Thoracic aorta (tissue), 2 donors: ENCODE measurements around the gene FXYD4. TPM values are rescaled to one million over a fixed set of nuclear protein-coding genes. Genes with fewer than 3 reads are reported as not detected.

Source experiments
- ATAC-seq: fragments of 150-250 bp; one replicate; pipeline ENCODE4 v1.8.0; 2017; ENCODE audit warnings: low read depth; ENCODE audit not compliant: insufficient number of reproducible peaks, low FRiP score
- DNase-seq: peaks from one replicate; pipeline ENCODE4 v3.0.0-alpha.2; 2020; ENCODE audit warnings: low spot score
- H3K27ac ChIP-seq, 2 donors: fragments of 200-600 bp; sonication (generic); 1 replicate in 1 of 2; 2 replicates in 1 of 2; pipeline ENCODE4 v1.5.1; 2016; ENCODE audit warnings: mild to moderate bottlenecking in 2 of 2, moderate library complexity in 2 of 2
- H3K27me3 ChIP-seq: fragments of 200-600 bp; sonication (generic); replicated peaks from 2 replicates; pipeline ENCODE4 v1.6.0; 2016; ENCODE audit warnings: mild to moderate bottlenecking; ENCODE audit not compliant: insufficient read depth
- H3K36me3 ChIP-seq: fragments of 200-600 bp; sonication (generic); one replicate; pipeline ENCODE4 v1.5.1; 2016
- H3K4me1 ChIP-seq, 2 donors: fragments of 200-600 bp; sonication (generic); 1 replicate in 1 of 2; 2 replicates in 1 of 2; pipeline versions ENCODE4 v1.5.1 to v1.6.0; 2016; ENCODE audit warnings: low read depth in 2 of 2, mild to moderate bottlenecking in 1 of 2; ENCODE audit not compliant: control insufficient read depth in 1 of 2
- H3K4me3 ChIP-seq: fragments of 200-600 bp; sonication (generic); 2 replicates; pipeline ENCODE4 v1.5.1; 2016; ENCODE audit warnings: mild to moderate bottlenecking
- H3K9me3 ChIP-seq: fragments of 200-600 bp; sonication (generic); 2 replicates; pipeline ENCODE4 v1.5.1; 2016
- total RNA-seq, 2 donors: library from RNA; depleted of rRNA; stranded (reverse); fragments of >200 nt; gene quantifications; one replicate each; pipeline versions ENCODE4 v1.1.0 to v1.2.3, GENCODE V29; 2016
- TF ChIP-seq, protein P1 (sequence below): fragments of 200-600 bp; sonication (generic); IDR thresholded peaks from one replicate; pipeline ENCODE4 v1.5.1; 2019; ENCODE audit warnings: antibody characterized with exemption

The FXYD4 gene
- total RNA-seq, 2 donors from 2014 or later: not detected

DNA sequence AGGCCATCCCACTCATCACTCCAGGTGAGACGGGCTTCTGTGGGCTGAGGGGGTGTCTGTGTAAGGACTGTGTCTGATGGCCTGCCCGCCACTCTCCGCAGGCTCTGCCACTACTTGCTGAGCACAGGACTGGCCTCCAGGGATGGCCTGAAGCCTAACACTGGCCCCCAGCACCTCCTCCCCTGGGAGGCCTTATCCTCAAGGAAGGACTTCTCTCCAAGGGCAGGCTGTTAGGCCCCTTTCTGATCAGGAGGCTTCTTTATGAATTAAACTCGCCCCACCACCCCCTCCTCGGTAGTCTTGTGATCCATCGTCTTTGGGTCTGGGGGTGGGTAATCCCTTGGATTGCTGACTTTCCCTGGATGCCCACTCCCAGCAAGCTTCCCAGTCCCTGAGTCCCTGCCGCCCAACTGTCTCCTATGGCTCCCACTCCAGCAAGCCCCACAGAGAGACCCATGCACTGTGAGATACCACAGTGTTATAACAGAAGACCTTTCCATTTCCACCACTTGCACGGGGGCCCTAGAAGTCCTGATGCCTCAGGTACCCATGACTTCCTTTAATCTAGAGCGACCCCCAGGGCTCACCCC lies 4.7 kb downstream of the FXYD4 start:
- Histone ChIP-seq H3K4me1 (no peaks in the 10 kb centered on the region), H3K4me3 (no peak overlapping the region), H3K36me3 (no peaks in the 10 kb centered on the region), H3K27me3 (no peaks in the 10 kb centered on the region), H3K9me3 (no peaks in the 10 kb centered on the region), H3K27ac (no peak overlapping the region)
- no peak for DNase-seq
- ATAC-seq: no peak
- TF ChIP-seq, protein P1, sequence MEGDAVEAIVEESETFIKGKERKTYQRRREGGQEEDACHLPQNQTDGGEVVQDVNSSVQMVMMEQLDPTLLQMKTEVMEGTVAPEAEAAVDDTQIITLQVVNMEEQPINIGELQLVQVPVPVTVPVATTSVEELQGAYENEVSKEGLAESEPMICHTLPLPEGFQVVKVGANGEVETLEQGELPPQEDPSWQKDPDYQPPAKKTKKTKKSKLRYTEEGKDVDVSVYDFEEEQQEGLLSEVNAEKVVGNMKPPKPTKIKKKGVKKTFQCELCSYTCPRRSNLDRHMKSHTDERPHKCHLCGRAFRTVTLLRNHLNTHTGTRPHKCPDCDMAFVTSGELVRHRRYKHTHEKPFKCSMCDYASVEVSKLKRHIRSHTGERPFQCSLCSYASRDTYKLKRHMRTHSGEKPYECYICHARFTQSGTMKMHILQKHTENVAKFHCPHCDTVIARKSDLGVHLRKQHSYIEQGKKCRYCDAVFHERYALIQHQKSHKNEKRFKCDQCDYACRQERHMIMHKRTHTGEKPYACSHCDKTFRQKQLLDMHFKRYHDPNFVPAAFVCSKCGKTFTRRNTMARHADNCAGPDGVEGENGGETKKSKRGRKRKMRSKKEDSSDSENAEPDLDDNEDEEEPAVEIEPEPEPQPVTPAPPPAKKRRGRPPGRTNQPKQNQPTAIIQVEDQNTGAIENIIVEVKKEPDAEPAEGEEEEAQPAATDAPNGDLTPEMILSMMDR: no peak

DNA sequence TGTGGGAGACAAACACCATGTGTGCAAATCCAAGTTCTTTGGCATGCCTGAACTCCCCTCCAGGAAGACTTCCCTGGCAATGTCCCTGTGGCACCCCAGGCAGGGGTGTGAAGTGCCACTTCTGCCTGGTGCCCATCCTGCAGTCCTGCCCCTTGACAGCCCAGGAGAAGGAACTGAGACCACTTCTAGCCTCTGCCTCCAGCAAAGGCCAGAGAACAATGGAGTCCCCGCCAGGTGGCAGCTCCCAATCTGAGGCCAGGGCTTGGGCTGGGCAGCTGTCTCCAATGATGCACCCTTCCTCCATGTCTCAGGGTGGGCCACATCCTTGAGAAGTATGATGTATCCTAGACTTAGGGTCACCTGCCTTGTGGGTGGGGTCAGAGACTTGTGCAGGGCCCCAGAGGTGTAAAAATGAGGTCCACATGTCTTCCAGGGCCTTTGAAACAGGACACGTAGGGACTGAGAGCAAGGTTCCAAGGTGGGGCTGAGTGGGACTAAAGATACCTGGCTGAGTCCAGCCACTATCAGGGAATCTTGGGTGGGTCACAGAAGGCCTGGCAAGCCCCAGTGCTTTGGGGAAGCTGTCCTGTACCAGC lies 5.5 kb downstream of the FXYD4 start:
- Histone ChIP-seq H3K27ac (no peak overlapping the region), H3K27me3 (no peaks in the 10 kb centered on the region), H3K4me1 (no peaks in the 10 kb centered on the region), H3K36me3 (no peaks in the 10 kb centered on the region), H3K9me3 (no peaks in the 10 kb centered on the region), H3K4me3 (no peak overlapping the region)
- DNase-seq (no peak), ATAC-seq (no peak)
- TF ChIP-seq, protein P1: no peak

- TF ChIP-seq, protein P1: no peak
- Histone ChIP-seq H3K4me1 (no peaks in the 10 kb centered on the region), H3K4me3 (no peak overlapping the region), H3K27me3 (no peaks in the 10 kb centered on the region), H3K27ac (no peak overlapping the region), H3K36me3 (no peaks in the 10 kb centered on the region), H3K9me3 (no peaks in the 10 kb centered on the region)
- DNase-seq (no peak), ATAC-seq (no peak)
These were observed 6.0 kb downstream of the FXYD4 start for GRCh38 chr10:43377424-43377883.

- ATAC-seq (no peak), DNase-seq (no peak)
- Histone ChIP-seq H3K27me3 (no peaks in the 10 kb centered on the region), H3K9me3 (no peaks in the 10 kb centered on the region), H3K36me3 (peaks cover 9% of the 10 kb centered on the region), H3K4me3 (no peak overlapping the region), H3K27ac (no peak overlapping the region), H3K4me1 (no peaks in the 10 kb centered on the region)
- TF ChIP-seq, protein P1: no peak
These were observed 9.3 kb downstream of the FXYD4 start for GRCh38 chr10:43380610-43381222.

DNA sequence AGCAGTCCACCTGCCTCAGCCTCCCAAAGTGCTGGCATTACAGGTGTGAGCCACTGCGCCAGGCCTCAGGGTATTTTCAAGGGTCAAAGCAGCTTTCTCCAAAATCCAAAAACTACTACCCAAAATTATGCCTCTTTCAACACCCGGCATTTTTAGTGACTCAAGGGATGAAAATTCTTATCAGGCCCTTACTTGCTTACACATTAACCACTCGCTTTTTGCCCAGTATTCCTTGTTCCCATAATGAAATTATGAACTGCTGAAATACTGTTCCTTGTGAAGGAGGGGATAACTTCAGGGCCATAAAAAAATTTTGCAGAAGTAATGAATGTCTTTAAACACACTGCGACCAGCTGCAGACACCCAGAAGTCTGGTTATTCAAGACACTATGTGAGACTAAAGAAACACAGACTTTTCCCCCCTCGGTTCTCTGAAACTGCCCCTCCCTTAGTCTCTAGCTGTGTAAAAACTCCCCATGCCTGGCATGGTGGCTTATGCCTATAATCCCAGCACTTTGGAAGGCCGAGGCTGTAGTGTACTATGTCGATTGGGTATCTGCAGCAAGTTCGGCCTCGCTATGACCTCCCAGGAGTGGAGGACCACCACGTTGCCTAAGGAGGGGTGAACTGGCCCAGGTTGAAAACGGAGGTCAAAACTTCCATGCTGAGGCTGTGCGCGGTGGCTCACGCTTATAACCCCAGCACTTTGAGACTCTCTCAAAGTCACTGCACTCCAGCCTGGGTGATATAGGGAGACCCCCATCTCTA lies 12.0 kb downstream of the FXYD4 start:
- no peaks in the 10 kb centered on the region for H3K4me1 ChIP-seq
- no peak overlapping the region for H3K27ac ChIP-seq
- ATAC-seq: no peak
- H3K4me3 ChIP-seq: no peak overlapping the region
- H3K27me3 ChIP-seq: no peaks in the 10 kb centered on the region
- H3K36me3 ChIP-seq: peaks cover 32% of the 10 kb centered on the region
- H3K9me3 ChIP-seq: no peaks in the 10 kb centered on the region
- no peak for DNase-seq
- TF ChIP-seq, protein P1: no peak
